GM18951 (cell line): ENCODE measurements around the gene TTLL9.
"Not testable (repeated sequence)": the region's sequence is repeated elsewhere in the genome, so short reads cannot be mapped to it uniquely, and the experiment has no call there.

Experiments used
- POLR2A ChIP-seq: IDR thresholded peaks from 4 replicates; pipeline ENCODE4 v1.6.1; 2011; ENCODE audit warnings: mild to moderate bottlenecking; ENCODE audit not compliant: insufficient read length, insufficient read depth; ENCODE audit errors: extremely low read depth
- in situ Hi-C: fragments of 300-500 bp; cut with MboI; formaldehyde crosslinking; loops from one replicate; pipeline ENCODE4 v1.12.0; 2022; ENCODE audit warnings: low sequenced_read_pairs, mixed read lengths, inconsistent platforms; ENCODE audit not compliant: unreplicated experiment

The TTLL9 gene

DNA sequence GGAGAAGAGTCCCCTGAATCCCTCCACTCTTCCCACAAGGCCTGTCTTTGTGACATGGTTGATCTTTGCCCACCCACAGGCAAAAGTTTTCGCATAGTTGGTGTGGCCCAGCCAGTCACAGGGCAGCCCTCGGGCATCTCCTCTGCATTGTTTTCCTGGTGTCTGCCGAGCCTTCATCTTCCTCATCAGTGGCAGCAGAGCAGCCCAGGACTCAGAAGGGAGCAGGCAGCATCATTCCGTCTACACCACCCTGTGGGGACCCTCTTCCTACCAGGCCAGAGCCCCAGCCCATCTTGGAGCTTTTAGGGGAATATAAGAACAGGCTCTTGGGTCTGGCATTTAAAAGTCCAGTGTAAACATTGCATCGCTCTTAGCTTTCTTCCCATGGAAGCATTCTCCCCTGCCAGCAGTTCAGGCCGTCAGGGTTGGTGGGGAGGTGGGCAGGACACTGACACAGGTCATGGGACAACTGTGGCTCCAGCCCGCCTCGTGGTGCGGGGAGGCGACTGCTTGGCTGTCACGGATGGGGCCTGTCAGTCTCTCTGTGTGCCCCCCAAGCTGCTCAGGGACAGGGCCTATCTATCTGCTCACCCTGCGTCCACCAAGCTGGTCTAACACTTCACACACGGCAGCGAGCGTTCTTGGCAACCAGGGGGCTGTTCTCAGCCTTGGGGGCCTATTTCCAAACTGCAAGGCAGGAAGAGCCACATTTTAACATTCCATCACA, 43.2 kb downstream of the TTLL9 start:
- in situ Hi-C loops, result no loop called here
- no peak for TF ChIP-seq POLR2A

DNA sequence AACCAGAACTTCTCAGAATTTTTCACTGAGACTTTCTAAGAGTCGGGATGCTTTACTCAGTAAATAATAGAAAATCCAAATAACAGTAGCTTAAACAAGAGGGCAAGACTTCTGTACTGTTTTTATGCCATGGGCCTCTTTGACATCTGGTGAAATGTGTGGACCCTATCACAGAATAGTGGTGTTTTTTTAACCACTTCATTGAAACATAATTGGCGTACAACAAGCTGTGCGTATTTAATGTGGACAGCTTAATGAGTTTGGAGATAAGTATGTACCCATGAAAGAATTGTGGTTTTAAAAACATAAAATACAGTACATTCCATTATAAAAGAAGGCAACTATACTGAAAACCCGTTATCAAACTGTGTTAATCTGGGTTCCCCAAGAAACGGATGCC, 43.7 kb downstream of the TTLL9 start:
- in situ Hi-C loops, result no loop called here
- TF ChIP-seq POLR2A, result no peak

DNA sequence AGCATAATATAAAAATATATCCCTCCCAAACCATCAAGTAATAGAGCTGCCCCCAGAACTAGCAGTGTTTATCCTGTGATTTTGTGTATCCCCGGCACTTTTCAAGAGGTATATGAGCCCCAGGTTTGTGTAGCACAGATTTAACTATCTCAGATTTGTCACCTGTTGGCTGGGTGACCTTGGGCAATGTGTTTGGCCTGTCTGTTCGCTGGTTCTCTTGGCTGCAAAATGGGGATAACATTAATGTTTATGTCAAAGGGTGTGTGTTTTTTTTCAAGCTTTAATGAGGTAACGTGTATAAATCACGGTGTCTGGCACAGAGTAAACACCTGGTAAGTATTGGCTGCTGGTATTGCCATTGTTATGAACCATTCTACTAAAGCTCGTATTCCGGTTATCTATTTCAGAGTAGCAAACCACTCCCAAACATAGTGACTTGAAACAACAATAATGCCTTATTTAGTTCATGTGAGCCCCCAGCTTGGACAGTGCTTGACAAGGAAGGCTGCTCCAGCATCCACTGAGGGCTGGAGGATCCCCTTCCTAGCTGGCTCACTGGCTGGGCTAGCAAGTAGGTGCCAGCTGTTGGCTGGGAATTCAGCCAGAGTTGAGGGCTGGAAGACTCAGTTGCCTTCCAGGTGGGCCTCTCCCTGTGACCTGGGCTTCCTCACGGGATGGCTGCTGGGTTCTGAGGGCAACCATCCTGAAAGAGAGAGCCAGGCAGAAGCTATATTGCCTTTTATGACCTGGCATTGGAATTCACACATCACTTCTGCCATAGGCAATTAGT, 45.3 kb downstream of the TTLL9 start:
- TF ChIP-seq POLR2A, result no peak
- in situ Hi-C loops, result no loop called here

DNA sequence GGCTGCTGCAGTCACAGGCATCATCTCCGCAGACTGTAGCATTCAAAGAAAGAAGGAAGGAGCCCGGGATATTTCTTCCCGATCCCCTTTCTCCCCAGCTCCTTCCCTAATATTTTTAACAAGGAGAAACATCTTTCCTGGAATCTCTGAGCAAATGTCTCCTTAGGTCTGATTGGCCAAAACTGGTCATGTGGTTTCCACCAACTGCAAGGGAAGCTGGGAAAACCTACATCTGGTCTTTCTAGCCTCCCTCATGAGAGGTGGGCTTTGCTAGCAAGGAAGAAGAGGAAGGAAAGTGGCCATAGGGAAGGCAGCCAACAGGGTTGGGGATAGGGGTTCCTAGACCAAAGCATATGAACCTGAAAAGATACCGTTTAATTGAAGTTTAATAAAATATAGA, 46.3 kb downstream of the TTLL9 start:
- in situ Hi-C loops, result no loop called here

DNA sequence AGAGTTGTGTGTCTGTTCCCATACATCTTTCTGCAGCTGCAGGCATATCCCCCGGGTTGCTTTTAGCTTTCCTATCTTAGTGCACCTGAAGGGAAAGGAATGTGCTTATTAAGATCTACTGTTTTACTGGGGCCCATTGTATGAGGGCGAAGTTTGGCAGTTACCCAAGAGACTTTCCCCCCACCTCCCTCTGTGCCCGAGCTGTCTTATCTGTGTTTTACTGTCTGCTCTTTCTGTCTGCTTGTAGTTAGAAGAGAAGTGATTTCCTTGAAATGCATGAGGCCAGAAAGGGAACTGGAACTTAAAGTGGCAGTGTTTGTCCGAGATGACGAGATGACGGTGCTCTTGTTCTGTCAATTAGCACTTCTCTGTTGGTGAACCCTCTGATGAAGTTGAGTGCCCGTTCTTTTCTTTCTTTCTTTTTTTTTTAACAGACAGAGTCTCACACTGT, 47.6 kb downstream of the TTLL9 start:
- in situ Hi-C loops, result not testable (repeated sequence)

More for the DNA sequence above, 46.3 kb downstream of the TTLL9 start:
- no peak for TF ChIP-seq POLR2A

DNA sequence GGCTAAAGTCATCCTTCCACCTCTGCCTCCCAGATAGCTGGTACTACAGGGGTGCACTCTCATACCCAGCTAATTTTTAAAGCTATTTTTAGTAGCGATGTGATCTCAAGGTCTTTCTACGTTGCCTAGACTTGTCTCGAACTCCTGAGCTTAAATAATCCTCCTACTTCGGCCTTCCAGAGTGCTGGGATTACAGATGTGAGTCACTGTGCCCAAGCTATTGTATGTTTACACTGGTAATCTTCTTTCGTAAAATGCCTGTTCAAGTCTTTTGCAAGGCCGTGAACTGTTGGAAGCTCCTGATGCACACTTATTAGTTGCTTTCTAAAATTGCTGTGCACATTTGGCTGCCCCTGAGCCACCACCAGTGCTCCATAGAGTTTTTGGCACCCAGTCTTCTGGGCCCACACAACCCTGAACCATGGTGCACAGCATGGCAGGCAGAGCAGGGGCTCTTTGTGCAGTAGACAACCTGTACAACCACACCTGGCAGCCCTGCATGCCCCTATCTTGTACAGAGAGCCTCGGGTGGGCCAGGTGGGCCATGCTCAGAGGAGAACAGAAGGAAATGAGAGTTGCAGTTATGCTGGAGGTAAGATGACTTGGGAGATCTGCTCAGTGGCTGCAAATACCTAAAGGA, 48.2 kb downstream of the TTLL9 start:
- in situ Hi-C loops, result no loop called here
- TF ChIP-seq POLR2A, result no peak

DNA sequence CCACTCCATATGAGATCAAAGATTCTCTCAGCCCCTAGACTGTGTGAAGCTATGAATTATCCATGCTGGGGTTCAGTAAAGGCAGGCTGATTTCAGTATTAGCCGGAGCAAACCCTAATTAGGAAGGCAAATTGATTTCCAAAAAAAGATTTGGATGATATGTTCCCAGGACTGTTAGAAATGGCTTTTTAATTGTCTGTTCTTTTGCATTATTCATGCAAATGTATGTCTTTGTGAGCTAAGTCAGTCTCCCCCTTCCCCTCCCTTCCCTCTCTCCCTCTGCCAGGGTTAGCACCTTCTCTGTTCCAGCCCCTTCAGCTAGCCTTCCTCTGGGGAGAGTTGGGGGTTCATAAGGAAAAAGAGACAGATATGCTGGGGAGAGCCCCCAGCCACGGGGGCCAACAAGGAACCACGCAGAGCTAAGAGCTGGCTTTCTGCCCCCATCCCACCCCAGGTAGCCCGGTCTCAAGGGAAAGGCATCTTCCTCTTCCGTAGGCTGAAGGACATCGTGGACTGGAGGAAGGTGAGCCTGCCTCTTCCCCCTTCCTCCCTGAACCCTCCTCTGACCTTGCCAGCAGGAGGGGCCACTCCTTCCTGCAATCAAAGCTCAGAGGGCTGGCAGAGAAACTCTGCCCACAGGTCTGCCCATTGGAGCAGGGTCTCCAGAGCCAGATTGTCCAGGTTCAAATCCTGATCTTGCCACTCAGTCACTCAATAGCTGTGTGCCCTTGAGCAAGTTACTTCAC, 49.1 kb downstream of the TTLL9 start:
- in situ Hi-C loops, result no loop called here
- no peak for TF ChIP-seq POLR2A

DNA sequence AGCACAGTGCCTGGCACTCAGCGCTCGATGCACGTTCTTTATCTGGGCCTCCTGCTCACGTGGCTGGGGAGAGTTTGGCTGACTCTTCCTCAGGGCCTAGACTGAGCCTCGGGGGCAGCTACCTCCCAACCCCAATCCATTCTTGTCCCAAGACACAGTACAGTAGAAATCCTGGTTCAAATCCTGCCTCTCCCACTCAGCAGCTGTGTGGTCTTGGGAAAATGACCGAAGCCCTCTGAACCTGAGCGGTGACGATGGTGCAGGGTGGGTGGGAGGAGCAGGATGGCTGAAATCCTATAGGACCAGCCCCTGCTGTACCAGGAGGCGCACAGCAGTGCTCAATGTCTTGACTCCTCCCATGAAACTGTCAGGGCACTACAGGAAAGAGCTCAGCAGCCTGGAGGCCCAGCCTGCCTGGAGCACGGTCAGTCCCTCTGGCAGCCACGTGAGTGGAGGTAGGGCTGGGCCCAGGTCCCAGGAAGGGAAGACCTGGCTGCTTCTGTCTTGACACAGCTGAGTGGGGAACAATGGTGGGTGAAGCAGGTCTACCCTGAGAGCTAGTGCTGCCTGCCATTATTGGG, 49.9 kb downstream of the TTLL9 start:
- in situ Hi-C loops, result no loop called here
- TF ChIP-seq POLR2A, result no peak

DNA sequence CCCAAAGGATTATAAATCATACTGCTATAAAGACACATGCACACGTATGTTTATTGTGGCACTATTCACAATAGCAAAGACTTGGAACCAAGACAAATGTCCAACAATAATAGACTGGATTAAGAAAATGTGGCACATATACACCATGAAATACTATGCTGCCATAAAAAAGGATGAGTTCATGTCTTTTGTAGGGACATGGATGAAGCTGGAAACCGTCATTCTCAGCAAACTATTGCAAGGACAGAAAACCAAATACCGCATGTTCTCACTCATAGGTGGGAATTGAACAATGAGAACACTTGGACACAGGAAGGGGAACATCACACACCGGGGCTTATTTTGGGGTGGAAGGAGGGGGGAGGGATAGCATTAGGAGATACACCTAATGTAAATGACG, 51.0 kb downstream of the TTLL9 start:
- in situ Hi-C loops, result not testable (repeated sequence)

DNA sequence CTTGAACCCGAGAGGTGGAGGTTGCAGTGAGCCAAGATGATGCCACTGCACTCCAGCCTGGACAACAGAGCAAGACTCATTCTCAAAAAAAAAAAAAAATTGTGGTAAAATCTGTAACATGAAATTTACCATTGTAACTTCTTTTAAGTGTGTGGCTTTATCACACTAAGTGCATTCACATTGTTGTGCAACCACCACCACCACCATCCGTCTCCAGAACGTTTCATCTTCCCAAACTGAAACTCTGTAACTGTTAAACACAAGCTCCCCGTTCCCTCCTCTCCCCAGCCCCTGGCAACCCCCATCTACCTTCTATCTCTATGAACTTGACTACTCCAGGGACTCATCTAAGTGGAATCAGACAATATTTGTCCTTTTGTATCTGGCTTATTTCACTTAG, 51.7 kb downstream of the TTLL9 start:
- TF ChIP-seq POLR2A, result no peak
- in situ Hi-C loops, result no loop called here

DNA sequence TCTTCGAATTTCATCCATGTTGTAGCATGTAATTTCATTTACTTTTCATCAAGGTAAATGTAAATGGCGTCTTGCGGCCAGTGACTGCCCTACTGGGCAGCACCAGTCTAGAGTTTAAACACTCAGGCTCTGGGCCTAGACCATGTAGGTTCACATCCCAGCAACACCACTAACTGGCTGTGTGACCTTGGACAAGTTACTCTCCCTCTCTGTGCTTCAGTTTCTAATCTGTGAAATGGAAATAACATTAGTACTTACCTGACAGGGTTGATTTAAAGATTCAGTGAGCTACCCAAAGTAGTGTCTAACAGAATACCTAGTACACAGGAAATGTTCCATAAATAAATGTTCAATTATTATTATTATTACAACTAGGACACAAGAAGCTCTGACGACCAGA, 52.2 kb downstream of the TTLL9 start:
- in situ Hi-C loops, result no loop called here
- no peak for TF ChIP-seq POLR2A

DNA sequence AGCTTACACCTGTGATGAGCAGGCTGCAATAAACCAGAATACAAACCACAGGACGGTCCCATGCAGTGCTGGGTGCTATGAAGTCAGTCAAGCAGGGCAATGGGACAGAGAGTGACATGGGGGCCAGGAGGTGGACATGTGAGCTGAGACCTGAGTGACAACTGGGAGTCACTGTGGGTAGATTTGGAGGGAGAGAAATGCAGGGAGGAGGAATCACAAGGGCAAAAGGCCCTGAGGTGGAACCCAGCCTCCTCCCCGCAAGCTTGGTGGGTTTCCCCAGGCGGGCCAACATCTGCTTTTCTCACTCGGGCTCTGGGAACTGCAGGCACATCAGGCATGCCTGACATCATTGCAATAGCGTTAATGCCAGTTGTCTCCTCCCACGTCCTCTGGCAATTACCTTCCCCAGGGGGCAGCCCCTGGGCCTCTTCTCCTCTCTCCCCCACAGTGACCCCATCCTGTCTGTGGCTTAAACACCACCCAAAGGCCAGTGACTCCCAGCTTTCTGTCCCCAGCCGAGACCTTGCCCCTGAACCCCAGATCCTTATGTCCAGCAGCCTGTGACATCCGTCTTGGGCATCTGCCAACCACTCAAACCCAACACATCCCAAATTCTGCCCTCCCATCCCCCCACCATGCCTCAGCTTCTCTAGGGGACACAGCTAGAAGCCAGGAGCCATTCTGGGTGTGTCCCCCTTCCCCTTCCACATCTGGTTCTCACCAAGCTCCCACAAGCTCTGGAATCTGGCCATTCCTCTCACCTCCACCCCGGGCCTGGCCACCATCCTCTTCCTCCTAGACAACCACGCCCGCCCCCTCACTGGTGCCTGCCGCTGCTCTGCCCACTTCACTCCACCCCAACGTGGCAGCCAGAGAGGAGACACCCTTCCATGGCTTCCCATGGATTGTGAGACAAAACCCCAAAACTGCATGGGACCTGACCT, 53.2 kb downstream of the TTLL9 start:
- in situ Hi-C loops, result no loop called here
- no peak for TF ChIP-seq POLR2A
